ELR (cell line): ENCODE measurements around the gene ERN1.
A peak's percentile ranks its signal among the peaks of the same experiment; 100 is the strongest.

ENCODE experiments used
- DNase-seq: peaks from one replicate; pipeline ENCODE4 v3.0.0-alpha.2; 2015; ENCODE audit warnings: low read depth

The ERN1 gene

DNA sequence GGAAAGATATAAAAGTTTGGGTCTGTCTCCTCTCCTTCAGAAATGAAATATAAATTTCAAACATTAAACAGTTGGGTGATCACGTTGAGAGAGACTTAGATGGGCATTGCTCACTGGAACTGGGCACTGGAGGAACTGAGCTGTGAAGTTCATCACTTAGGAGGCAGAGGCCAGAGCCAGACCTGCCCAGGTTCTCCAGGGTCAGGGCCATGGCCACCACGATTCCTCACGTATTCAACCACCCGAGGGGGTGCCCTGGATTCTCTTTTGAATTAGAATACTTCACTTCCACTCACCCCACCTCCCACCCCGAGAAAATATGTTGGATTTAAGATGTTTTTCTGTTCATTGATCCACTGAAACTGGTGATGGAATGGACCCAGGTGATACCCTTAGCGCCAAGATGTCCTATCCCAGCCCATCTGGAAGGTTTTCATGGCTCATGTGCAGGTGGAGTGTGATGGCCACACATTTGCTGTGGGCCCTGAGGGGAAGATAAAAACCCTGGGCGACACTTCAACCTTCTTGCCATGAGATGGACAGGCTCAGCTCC lies 125.7 kb downstream of the ERN1 start:
- no peak for DNase-seq

DNA sequence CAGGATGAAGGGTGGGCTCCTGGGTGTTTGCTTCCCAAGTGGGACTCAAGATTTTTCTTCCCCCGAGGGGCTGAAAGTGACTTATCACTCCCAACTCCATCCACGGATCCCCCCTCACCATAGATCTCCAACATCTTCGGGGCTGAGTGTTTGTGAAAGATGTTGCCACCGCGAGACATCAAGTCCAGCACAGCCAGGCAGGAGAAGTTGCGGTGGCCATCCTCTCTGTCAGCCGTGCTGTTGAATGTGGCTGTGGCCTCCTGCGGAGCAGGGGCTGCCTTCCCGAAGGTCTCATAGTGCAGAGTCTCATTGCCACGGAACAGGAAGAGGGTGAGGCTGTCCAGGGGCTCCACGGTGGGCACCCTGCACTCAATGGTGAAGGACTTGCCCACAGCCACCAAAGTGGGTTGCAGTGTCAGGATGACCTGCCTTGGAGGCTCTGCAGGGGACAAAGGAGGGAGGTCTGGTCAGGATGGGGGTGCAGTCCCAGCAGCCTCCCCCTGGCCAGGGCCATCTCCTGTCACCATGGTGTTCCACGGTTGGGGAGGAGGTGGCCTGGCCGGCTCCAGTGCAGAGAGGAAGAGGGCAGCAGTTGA lies 126.3 kb downstream of the ERN1 start:
- no peak for DNase-seq

DNA sequence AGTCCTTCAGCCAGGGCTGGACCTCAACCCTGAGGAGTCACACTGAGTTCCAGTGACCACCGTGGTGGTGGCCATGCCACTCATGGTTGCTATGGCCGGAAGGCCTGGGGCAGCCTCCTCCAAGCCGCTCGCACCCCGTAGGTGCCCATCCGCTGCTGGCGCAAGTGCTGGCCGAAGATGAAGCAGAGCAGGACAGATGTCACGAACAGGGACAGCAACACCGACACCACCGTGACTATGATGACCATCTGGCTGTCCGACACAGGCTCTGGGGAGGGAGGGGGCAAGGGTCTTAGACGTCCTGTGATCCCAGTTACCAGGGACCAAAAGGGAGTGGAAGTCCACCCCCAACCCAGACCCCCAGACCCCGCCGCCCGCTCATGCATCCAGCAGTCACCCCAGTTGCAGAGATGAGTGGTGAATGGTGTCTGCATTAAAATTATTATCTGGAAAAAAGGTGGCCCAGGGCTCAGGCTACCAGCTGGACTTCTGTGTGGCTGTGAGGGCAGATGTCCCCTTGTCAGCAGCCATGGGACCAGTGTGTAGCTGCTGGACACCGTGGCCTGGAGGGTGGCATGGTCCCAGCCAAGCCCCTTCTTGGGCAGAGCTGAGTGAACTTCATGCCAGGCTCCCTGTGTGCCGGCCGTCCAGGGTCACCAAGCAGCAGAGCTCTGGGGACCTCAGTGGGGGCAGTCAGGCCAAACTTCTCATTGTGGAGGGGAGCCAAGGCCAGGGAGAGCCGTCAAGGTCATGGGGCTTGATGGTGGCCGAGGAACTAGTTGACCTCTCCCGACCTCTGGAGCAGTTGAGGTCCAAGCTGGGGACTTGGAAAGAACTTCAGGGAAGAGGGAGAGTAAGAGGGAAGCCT lies 127.1 kb downstream of the ERN1 start:
- no peak for DNase-seq

DNA sequence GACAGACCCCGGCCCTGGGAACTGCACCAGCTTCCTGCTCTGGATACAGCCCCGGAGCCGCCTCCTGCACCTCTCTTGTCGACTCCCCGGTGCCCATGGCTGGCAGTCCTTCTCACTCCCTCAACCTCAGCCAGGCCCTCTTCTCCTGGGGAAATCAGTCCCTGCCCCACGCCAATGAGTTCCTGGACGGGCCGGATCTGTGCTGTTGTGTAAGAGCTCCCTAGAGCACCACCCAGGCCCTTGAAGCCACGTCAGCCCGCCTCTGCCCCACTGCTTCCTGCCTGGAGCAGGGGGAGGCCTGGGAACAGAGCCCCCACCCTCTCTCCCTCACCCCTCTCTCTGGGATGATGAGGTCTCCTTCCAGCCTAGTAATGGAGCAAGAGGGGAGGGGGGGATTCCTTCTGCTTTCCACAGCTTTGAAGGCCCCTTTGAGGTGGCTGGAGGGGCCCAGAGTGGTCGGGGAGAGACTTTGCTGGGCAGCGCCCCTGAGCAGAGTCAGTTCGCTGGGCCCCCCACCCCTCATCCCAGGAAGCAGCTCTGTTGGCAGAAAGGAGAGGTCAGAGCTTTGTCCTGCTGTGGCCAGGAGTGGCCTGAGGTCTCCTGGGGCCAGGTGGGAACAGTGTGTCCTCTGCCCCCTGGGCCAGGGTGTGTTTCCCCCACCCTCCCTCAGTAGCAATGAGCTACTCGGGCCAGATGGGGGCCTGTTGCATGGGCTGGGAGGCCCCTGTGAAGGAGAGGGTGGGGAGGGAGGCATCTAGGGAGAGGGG lies 128.0 kb downstream of the ERN1 start:
- DNase-seq = peak; percentile 57

DNA sequence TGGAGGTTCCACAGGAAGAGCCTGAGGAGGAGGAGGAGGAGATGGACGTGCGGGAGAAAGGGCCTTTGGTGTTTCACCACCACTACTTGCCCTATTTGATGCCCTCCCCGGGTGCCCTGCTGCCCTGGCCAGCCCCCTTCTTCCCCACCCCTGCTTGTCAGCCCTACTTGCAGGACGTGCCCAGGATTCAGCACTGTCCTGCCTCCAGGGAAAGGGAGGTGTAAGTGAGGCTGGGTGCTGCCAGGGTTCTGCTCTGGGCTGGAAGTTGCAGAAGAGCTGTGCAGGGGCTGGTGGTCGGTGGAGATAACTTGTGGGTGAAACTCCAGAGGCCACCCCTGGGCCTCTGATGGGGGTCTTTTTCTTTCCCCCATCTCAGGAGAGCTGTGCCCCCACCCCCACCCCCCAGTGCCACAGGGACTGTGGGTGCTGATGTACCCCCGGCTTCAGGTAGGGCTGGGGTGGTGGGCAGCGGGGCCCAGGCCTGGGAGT lies 128.8 kb downstream of the ERN1 start:
- DNase-seq = no peak

DNA sequence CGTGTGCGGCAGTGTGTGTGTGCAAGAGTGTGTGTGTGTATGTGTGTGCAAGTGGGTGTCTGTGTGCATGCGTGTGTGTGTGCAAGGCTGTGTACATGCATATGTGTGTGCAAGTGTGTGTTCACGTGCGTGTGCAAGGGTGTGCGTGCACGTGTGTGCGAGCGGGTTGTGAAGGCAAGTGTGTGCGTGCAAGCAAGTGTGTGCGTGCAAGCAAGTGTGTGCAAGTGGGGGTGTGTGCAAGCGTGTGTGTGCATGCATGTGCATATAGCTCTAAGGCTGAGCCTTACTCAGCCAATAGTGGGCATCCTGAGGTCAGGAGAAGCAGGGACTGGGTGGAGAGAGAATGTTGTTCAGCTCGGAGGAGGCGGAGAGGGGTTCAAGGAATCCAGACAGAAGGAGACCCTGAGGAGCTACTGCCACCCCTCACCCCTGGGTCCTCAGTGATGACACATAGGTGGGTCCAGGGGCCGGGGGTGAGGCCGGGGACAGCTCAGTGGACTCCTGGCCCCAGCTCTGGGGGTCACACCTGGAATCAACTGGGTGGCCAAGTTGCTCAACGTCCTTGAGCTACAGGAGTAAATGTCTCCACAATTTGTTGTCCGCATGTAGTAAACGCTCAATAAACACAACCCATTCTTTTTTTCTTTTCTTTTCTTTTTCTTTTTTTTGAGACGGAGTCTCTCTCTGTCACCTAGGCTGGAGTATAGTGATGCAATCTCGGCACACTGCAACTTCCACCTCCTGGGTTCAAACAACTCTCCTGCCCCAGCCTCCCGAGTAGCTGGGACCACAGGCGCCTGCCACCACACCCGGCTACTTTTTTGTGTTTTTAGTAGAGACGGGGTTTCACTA lies 130.0 kb downstream of the ERN1 start:
- no peak for DNase-seq

DNA sequence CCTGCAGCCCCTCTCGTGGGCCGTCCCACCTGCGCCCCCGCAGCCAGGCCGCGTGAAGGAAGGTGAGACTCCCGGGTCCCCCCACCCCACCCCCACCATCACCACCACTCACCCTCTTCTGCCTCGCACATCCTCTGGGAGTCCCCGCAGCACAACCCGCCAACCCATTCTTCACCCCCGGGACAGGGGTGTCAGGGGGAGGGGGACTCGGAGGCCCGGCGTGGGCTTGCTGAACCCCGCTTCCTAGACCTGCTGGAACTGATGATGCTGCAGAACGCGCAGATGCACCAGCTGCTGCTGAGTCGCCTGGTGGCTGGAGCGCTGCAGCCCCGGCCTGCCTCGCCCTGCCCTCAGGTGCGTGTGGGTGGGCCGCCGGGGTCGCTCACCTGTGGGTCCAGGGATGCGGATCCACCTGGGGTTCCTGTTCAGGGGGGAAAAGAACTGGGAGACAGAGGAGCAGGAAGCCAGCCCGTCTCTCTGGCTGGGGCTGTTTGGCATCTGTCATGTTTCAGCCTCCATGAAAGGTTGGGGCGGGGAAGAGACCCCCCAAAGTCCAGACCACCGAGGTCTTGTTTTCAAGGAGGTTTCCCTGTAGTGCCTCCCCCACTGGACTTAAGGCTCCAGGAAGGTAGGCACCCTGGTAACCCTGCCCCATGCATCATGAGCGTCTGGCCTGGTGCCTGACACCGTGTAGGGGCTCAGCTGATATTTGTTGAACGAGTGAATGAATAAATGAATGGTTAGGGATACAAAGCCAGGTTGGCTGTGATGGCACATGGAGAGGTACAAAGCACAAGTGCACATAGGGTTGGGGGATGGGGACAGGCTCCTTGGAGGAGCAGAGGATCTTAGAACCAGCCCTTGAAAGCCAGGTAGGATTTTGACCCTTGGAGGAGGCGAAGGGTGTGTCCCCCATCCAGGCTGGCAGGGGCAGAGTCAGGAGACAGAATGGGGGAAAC lies 130.9 kb downstream of the ERN1 start:
- no peak for DNase-seq

DNA sequence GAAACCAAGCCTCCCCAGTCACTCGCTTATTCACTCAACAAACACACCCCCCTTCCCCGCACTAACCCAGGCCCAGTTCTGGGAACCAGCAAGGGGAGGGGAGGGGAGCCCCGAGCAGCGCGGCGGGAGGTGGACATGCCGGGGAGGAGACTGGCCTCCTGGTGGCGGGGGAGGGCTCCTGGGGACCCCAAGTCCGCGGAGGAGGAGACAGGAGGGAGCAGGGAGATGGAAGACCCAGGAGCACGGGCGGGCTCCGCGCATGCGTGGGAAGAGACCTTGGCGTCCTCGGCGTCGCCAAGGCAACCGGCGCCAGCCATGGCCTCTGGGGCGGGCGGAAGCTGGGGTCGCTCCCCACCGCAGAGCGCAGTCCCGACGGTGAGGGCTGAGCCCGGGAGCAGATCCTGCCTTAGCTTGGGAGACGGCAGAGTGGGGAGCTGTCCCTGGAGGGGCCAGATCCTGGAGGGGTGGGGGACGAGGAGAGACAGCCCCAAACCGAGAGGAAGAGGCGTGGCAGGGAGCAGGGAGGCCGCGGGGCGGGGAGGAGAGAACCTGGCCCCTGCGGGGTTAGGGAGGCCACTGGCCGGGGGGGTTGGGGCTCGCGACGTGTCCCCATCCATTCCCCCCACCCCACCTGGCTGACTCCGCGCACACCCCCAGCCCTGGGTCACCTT lies 131.8 kb downstream of the ERN1 start, which contains the start of gene PRR29:
Gene PRR29, plus strand, starts transcription at position 302 of the 671 bp plus-strand sequence. Its CDS starts 14 bp downstream, at position 316.
- peak; percentile 74 for DNase-seq

DNA sequence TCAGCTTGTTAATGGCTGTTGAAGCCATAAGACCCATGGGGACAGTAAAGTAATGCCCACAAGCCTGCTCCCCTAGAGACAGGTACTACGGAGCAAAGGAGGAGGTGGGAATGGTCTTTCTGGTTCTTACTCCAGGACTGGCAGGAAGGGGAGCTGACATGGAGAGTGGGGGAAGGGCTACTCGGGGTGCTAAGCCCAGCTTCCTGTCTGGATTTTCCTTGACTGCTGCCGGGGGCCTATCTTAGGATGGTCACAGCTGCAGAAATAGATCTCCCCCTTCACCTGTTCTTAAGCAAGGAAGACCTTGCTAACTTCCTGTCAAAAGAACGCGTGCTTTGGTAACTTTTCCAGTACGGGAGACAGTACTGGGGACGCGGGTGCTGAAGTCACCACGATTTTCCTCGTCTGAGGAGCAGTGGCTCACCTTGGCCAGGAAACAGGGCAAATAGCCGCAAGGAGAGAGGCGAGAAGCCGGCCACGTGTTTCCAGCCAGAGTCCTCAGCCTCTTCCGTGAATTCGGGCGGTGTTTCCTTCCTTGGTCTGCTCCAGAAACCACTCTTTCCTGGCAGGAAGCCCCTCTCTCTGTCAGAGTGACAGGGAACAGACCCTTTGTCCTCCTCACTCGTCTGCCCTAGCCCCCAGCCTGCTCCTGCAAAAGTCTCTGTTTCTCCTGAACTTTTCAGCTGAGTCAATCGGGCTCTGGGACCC lies 132.4 kb downstream of the ERN1 start:
- DNase-seq = no peak

DNA sequence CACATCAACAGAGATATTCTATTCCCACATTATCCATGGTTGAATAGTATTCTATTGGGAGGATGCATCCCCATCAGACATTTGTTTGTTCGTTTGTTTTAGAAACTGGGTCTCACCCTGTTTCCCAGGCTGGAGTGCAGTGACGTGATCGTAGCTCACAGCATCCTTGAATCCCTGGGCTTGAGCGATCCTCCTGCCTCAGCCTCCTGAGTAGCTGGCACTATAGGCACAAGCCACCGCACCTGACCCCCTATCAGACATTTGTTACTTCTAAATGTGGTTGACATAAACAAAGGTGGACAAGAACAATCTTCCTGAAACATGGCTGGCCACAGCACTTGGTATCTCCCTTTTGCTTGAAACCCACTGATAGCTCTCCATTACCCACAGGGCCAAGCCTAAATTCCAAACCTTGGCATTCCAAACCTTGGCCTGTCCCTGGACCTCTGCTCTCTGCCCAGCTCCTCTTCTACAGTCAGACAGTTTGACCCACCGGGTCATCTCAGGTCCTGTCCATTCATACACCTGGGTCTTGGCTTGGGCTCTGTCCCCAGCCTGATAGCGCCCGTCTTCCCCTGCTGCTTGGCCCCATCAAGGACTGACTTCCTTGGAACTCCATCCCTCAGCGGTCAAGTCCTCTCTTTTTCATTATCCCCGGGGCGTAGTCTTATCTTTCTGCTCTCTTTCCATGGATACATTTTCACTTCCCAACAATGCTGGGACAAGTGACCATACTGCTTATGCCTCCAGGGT lies 133.3 kb downstream of the ERN1 start:
- no peak for DNase-seq

DNA sequence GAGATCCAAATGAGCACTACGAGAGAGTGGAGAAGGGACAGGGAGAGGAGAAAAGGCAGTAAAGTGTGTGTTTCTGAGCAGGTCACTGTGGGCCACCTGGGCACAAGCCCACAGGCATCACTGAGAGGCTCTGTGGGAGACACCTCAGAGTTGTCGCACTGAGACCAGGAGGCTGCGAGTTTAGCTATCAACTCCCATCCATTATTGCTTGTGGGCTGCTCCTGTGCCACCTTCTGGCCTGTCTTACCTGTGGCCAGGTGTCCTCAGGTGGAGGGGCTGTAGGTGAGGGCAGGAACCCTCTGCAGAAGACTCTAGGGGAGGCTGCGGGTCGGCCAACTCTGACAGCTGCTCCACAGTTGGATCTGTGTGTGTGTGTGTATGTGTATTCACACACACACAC lies 134.3 kb downstream of the ERN1 start:
- no peak for DNase-seq

DNA sequence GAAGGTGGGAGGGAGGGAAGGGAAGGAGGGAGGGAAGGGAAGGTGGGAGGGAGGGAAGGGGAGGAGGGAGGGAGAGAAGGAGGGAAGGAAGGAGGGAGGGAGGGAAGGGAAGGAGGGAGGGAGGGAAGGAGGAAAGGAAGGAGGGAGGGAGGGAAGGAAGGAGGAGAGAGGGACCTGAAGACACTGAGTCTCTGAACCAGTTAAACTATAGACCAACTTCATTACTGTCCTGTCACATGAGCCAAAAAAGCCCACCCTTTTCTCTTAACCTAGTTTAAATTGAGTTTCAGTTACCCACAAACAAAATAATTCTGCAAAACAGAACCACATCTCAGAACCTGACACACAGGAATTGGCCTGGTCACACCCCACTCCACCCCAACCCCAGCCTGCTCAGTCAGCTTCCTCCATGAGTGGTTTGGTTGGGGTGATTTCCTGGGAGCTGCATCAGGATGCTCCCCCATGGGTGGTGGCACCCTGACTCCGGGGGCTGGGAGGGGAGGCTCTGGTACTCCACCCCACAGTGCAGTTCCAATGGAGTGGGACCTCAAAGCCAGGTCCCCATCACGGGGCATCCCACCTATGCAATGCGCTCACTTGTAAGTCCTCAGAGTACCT lies 136.5 kb downstream of the ERN1 start:
- DNase-seq = no peak

DNA sequence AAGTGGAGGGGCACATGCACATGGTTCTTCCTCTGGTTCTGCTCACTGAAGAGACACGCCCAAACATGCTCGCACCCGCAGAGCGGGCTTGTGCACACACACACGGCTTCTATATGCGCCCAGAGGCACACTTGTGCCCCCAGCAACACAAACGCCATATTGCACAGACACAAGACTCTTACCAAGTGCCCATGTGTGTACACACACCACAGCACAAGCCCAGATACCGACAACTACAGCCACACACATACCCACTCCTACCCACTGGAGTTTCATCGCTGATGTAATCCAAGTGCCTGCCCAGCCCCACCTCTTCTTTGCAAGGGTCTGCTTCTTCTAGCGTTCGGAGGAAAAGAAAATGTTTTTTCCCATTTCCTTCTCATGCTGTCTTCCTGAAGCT lies 138.3 kb downstream of the ERN1 start:
- no peak for DNase-seq

DNA sequence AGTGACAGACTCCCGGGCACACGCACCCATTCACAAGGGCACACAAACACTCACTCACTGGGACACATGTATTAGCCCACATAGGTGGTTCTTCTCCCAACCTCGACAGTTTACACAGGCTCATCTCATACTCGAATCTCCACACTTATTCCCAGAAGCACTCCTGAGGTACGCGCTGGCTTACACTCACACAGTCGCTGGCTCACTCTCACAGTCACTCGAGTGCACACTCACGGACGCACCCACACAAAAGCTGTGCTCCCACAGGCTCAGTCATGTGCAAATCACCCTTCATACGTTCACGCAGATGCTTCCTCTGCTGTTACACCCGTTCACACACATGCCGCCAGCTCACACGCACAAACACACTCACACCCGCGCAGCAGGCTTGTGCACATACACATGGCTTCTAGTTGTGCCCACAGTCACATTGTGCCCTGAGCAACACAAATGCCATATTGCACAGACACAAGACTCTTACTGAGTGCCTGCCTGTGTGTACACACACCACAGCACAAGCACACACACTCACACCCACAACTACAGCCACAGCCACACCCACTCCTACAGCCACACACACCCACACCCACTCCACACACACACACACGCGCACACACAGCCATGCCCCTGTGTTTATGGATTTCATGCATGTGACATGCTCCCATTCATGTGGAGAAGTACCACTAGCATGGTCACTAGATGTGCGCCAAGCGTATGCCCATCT lies 140.2 kb downstream of the ERN1 start:
- DNase-seq = no peak
